Prostate gland (tissue), 2 donors: ENCODE results near the gene LPP. TPM values are rescaled to one million over a fixed set of nuclear protein-coding genes. Genes with fewer than 3 reads are reported as not detected.

ENCODE experiments used
- DNase-seq: peaks from one replicate; pipeline ENCODE4 v3.0.0-alpha.2; 2019; ENCODE audit warnings: low spot score
- H3K27ac ChIP-seq, 2 donors: fragments of 200-600 bp; sonication (generic); 2 replicates each; pipeline ENCODE4 v1.5.1; 2017 to 2019
- H3K27me3 ChIP-seq: fragments of 200-600 bp; sonication (generic); replicated peaks from 2 replicates; pipeline ENCODE4 v1.5.1; 2019; ENCODE audit not compliant: insufficient read depth
- H3K36me3 ChIP-seq, 2 donors: fragments of 200-600 bp; sonication (generic); 1 replicate in 1 of 2; 2 replicates in 1 of 2; pipeline versions ENCODE4 v1.5.1 to v1.8.1; 2017 to 2019
- H3K4me1 ChIP-seq: fragments of 200-600 bp; sonication (generic); replicated peaks from 2 replicates; pipeline ENCODE4 v1.5.1; 2019
- H3K4me3 ChIP-seq, 2 donors: fragments of 200-600 bp; sonication (generic); 2 replicates each; pipeline ENCODE4 v1.5.1; 2017 to 2019
- H3K9me3 ChIP-seq: fragments of 200-600 bp; sonication (generic); 2 replicates; pipeline ENCODE4 v1.5.1; 2017
- POLR2A ChIP-seq: fragments of 450-650 bp; IDR thresholded peaks from one replicate; pipeline ENCODE4 v1.6.1; 2016; ENCODE audit warnings: antibody characterized with exemption, mild to moderate bottlenecking
- POLR2AphosphoS5 ChIP-seq: sonication (generic); formaldehyde crosslinking; IDR thresholded peaks from one replicate; pipeline ENCODE4 v1.6.1; 2017; ENCODE audit warnings: antibody characterized with exemption
- WGBS: methylation state at CpG from one replicate; pipeline ENCODE4 v1.1.5; 2018; 5-methylcytosine and 5-hydroxymethylcytosine counted together
- intact Hi-C: fragments of 100-400 bp; cut with DNase I; formaldehyde crosslinking; loops from one replicate; pipeline ENCODE4 v1.14.2; 2022
- total RNA-seq, 2 donors: library from RNA; depleted of rRNA; stranded (reverse); fragments of >200 nt; gene quantifications; one replicate each; pipeline ENCODE4 v1.1.0, GENCODE V29; 2016
- TF ChIP-seq, protein P1 (sequence below), 4 experiments: fragments of 200-600 bp in 2 of 4; fragments of 450-650 bp in 2 of 4; sonication (generic) in 2 of 4; IDR thresholded peaks; 1 replicate in 3 of 4; 2 replicates in 1 of 4; pipeline ENCODE4 v1.5.1; 2016 to 2019; ENCODE audit warnings: antibody characterized with exemption in 4 of 4, mild to moderate bottlenecking in 2 of 4, moderate library complexity in 2 of 4

The LPP gene
- total RNA-seq, 2 donors from 2014 or later, result 219 to 248 TPM

GRCh38 chr3:188448813-188449212 lies 294.9 kb downstream of the LPP start:
- no peak overlapping the region for H3K4me3 ChIP-seq
- no peak for DNase-seq
- H3K27ac ChIP-seq, result no peak overlapping the region
- WGBS, result 81% methylated on average over 4 of the region's 4 CpGs
- no peaks in the 10 kb centered on the region for H3K4me1 ChIP-seq
- TF ChIP-seq, protein P1, sequence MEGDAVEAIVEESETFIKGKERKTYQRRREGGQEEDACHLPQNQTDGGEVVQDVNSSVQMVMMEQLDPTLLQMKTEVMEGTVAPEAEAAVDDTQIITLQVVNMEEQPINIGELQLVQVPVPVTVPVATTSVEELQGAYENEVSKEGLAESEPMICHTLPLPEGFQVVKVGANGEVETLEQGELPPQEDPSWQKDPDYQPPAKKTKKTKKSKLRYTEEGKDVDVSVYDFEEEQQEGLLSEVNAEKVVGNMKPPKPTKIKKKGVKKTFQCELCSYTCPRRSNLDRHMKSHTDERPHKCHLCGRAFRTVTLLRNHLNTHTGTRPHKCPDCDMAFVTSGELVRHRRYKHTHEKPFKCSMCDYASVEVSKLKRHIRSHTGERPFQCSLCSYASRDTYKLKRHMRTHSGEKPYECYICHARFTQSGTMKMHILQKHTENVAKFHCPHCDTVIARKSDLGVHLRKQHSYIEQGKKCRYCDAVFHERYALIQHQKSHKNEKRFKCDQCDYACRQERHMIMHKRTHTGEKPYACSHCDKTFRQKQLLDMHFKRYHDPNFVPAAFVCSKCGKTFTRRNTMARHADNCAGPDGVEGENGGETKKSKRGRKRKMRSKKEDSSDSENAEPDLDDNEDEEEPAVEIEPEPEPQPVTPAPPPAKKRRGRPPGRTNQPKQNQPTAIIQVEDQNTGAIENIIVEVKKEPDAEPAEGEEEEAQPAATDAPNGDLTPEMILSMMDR (IDR thresholded peaks at IDR 0.05), result no peak
- TF ChIP-seq POLR2A (no peak), POLR2AphosphoS5 (no peak)
- H3K9me3 ChIP-seq, result no peaks in the 10 kb centered on the region
- no peaks in the 10 kb centered on the region for H3K27me3 ChIP-seq
- no peaks in the 10 kb centered on the region for H3K36me3 ChIP-seq
- intact Hi-C loops, result no loop called here

DNA sequence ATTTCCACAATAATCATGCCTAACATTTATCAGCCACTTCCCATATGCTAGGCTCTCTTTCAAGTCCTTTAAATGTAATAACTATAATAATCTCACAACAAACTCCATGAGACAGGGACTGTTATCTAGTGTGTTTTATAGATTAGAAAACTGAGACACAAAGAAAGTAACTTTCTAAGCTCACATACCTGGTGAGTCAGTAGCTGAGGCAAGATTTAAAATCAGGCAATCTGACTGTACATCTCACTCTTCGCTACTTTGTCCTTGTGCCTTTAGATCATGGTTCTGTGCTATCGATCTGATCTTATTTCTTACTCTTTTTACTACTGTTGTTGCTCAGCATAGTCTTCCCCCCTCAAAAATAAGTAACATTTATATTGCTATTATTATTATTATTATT lies 295.5 kb downstream of the LPP start:
- WGBS, result 97% methylated on average over 2 of the region's 2 CpGs
- intact Hi-C loops, result no loop called here
- H3K36me3 ChIP-seq, result no peaks in the 10 kb centered on the region
- no peaks in the 10 kb centered on the region for H3K27me3 ChIP-seq
- DNase-seq, result no peak
- no peaks in the 10 kb centered on the region for H3K4me1 ChIP-seq
- H3K9me3 ChIP-seq, result no peaks in the 10 kb centered on the region
- H3K4me3 ChIP-seq, result no peak overlapping the region
- TF ChIP-seq POLR2A (no peak), POLR2AphosphoS5 (no peak)
- TF ChIP-seq, protein P1 (IDR thresholded peaks at IDR 0.05), result no peak
- no peak overlapping the region for H3K27ac ChIP-seq

DNA sequence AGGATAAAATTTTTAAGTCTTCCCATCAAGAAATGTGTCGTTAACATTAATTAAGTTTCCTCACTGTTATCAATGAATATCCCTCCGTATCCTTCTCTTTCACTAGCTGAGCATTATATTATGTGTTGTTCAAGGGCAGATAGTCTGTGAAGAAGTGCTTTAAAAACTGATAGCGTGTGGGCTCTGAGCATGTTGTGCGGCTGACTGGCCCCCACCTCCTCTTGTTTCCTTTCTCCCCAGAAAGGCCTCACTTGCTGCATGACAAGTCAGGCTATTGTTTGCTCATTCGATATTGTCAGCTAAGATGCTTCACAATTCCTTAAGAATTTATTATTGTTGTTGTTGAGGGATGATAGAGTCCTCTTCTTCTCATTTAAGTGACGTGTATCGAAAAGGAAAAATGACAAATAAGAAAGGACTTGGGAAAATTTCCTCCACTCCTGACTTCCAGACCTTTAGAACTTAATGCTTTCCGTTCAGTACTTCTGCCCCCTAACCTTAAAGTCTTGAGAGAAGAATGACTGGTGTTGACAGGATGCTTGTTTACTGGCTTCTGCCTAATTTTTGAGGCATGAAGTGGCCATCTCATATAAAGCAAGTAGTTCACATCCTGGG lies 298.3 kb downstream of the LPP start:
- 95% methylated on average over 8 of the region's 8 CpGs for WGBS
- TF ChIP-seq, protein P1 (IDR thresholded peaks at IDR 0.05), result no peak
- TF ChIP-seq POLR2AphosphoS5 (no peak), POLR2A (no peak)
- no peak for DNase-seq
- Histone ChIP-seq H3K27me3 (no peaks in the 10 kb centered on the region), H3K27ac (no peak overlapping the region), H3K36me3 (no peaks in the 10 kb centered on the region), H3K4me3 (no peak overlapping the region), H3K4me1 (no peaks in the 10 kb centered on the region), H3K9me3 (no peaks in the 10 kb centered on the region)
- intact Hi-C loops, result no loop called here

GRCh38 chr3:188453431-188454384 lies 299.8 kb downstream of the LPP start:
- no peaks in the 10 kb centered on the region for H3K36me3 ChIP-seq
- H3K4me3 ChIP-seq, result no peak overlapping the region
- WGBS, result 89% methylated on average over 6 of the region's 6 CpGs
- DNase-seq, result no peak
- H3K27me3 ChIP-seq, result no peaks in the 10 kb centered on the region
- H3K27ac ChIP-seq, result no peak overlapping the region
- no peaks in the 10 kb centered on the region for H3K4me1 ChIP-seq
- TF ChIP-seq POLR2A, result no peak
- no peak for TF ChIP-seq POLR2AphosphoS5
- TF ChIP-seq, protein P1 (IDR thresholded peaks at IDR 0.05), result no peak
- intact Hi-C loops, result no loop called here
- H3K9me3 ChIP-seq, result no peaks in the 10 kb centered on the region
